ENCODE measurements around the gene GRK3.

Gene GRK3

DNA sequence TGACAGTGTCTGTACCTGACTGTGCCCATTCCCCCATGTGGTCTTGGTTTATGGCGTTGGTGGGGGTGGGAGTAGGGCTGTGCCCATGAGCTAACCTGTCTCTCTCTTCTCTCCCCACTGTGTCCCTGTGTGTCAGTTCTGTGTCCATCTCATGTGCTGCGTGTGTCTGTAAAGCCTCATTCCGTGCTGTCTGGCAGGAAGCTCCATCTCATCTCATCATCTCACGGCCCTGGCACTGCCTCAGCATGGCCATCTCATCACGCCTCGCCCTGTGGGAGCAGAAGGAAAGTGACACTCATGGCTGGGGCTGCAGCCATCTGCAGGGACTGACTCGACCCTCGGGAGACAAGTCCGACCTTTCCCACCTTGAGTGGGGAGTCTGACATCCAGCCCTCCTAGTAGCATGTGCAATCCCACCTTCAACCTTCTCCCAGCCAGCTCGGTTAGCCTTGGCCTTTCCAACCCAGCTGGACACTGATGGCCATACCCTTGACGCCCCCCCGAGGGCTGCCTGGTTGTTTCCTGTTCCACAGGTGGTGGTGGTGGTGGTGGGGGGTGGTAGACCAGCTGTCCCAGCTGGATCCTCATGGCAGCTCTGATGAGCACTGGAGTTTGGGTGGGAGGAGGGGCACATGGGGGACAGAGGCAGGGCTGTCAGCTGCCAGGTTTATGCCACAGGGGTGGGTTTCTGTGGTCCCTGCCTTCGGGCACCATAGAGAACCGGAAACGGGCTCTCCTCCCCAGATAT, 196.5 kb downstream of the GRK3 start:
- DNase-seq (ENCODE audit: low read depth in 1 of 2, low spot score in 1 of 2), result no peak
- Histone ChIP-seq H3K27me3 (ENCODE audit: insufficient read depth, poor library complexity, severe bottlenecking) (no peaks in the 10 kb centered on the region), H3K27ac (replicated peaks) (no peak overlapping the region), H3K4me3 (replicated peaks; ENCODE audit: insufficient read depth, low read length) (no peak overlapping the region)
- no peak for TF ChIP-seq GABPA (IDR thresholded peaks at IDR 0.05; ENCODE audit: low read depth)
- no peak for TF ChIP-seq SPI1 (IDR thresholded peaks at IDR 0.05; ENCODE audit: borderline replicate concordance, low read depth)
- TF ChIP-seq, protein P1, sequence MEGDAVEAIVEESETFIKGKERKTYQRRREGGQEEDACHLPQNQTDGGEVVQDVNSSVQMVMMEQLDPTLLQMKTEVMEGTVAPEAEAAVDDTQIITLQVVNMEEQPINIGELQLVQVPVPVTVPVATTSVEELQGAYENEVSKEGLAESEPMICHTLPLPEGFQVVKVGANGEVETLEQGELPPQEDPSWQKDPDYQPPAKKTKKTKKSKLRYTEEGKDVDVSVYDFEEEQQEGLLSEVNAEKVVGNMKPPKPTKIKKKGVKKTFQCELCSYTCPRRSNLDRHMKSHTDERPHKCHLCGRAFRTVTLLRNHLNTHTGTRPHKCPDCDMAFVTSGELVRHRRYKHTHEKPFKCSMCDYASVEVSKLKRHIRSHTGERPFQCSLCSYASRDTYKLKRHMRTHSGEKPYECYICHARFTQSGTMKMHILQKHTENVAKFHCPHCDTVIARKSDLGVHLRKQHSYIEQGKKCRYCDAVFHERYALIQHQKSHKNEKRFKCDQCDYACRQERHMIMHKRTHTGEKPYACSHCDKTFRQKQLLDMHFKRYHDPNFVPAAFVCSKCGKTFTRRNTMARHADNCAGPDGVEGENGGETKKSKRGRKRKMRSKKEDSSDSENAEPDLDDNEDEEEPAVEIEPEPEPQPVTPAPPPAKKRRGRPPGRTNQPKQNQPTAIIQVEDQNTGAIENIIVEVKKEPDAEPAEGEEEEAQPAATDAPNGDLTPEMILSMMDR (IDR thresholded peaks at IDR 0.05; ENCODE audit: insufficient read depth, low read length), result no peak
- no peak for TF ChIP-seq POLR2AphosphoS5 (IDR thresholded peaks at IDR 0.05; ENCODE audit: low read depth)
- TF ChIP-seq, protein P2, sequence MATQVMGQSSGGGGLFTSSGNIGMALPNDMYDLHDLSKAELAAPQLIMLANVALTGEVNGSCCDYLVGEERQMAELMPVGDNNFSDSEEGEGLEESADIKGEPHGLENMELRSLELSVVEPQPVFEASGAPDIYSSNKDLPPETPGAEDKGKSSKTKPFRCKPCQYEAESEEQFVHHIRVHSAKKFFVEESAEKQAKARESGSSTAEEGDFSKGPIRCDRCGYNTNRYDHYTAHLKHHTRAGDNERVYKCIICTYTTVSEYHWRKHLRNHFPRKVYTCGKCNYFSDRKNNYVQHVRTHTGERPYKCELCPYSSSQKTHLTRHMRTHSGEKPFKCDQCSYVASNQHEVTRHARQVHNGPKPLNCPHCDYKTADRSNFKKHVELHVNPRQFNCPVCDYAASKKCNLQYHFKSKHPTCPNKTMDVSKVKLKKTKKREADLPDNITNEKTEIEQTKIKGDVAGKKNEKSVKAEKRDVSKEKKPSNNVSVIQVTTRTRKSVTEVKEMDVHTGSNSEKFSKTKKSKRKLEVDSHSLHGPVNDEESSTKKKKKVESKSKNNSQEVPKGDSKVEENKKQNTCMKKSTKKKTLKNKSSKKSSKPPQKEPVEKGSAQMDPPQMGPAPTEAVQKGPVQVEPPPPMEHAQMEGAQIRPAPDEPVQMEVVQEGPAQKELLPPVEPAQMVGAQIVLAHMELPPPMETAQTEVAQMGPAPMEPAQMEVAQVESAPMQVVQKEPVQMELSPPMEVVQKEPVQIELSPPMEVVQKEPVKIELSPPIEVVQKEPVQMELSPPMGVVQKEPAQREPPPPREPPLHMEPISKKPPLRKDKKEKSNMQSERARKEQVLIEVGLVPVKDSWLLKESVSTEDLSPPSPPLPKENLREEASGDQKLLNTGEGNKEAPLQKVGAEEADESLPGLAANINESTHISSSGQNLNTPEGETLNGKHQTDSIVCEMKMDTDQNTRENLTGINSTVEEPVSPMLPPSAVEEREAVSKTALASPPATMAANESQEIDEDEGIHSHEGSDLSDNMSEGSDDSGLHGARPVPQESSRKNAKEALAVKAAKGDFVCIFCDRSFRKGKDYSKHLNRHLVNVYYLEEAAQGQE (IDR thresholded peaks at IDR 0.05; ENCODE audit: insufficient replicate concordance, low read depth), result no peak

DNA sequence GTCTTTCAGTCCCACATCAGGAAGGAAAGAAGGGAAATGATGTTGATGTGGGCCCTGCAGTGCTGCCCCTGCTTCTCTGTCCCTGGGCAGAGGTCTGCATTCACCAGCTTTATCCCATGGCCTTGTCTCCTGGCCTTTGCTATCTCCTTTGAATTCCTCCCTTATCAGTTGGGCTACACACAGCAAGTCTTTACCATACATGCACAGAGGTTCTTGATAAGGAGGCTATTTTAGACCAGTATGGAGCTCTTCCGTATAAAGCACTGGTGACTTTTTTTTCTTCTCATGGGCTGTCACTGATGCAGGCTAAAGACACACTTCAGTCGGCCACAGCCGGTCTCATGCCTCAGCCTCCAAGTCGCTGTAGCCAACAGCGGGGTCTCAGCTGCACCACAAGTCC, 197.7 kb downstream of the GRK3 start:
- no peaks in the 10 kb centered on the region for H3K27me3 ChIP-seq (ENCODE audit: insufficient read depth, poor library complexity, severe bottlenecking)
- no peak overlapping the region for H3K27ac ChIP-seq (replicated peaks)
- H3K4me3 ChIP-seq (replicated peaks; ENCODE audit: insufficient read depth, low read length), result no peak overlapping the region
- no peak for DNase-seq (ENCODE audit: low read depth in 1 of 2, low spot score in 1 of 2)
- TF ChIP-seq, protein P1 (IDR thresholded peaks at IDR 0.05; ENCODE audit: insufficient read depth, low read length), result no peak
- TF ChIP-seq, protein P2 (IDR thresholded peaks at IDR 0.05; ENCODE audit: insufficient replicate concordance, low read depth), result no peak
- TF ChIP-seq SPI1 (IDR thresholded peaks at IDR 0.05; ENCODE audit: borderline replicate concordance, low read depth) (no peak), GABPA (IDR thresholded peaks at IDR 0.05; ENCODE audit: low read depth) (no peak), POLR2AphosphoS5 (IDR thresholded peaks at IDR 0.05; ENCODE audit: low read depth) (no peak)

DNA sequence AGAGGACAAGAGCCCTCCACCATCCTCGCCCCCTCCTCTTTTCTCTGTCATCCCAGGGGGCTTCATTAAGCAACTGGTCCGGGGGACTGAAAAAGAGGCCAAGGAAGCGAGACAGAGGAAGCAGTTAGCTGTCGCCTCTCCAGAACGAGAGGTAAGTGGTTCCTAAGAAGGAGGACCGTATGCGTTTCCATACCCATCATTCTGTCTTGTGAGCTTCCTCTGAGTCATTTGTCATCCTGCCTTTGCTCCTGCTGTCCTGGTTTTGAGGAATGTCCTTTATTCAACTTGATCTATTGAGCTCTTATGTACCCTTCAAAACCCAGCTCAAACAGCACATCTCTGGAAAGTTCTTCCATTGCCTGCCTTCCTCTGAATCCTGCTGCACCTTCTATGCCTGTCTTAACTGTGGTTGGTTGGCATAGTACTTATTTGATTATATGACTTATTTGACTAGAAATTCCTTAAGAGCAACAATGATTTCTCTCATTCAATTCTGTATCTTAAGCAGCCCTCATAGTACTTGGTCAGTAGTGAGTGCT, 198.8 kb downstream of the GRK3 start:
- H3K27ac ChIP-seq (replicated peaks), result no peak overlapping the region
- TF ChIP-seq GABPA (IDR thresholded peaks at IDR 0.05; ENCODE audit: low read depth) (no peak), SPI1 (IDR thresholded peaks at IDR 0.05; ENCODE audit: borderline replicate concordance, low read depth) (no peak), POLR2AphosphoS5 (IDR thresholded peaks at IDR 0.05; ENCODE audit: low read depth) (no peak)
- TF ChIP-seq, protein P2 (IDR thresholded peaks at IDR 0.05; ENCODE audit: insufficient replicate concordance, low read depth), result no peak
- TF ChIP-seq, protein P1 (IDR thresholded peaks at IDR 0.05; ENCODE audit: insufficient read depth, low read length), result no peak
- no peak overlapping the region for H3K4me3 ChIP-seq (replicated peaks; ENCODE audit: insufficient read depth, low read length)
- no peak for DNase-seq (ENCODE audit: low read depth in 1 of 2, low spot score in 1 of 2)
- H3K27me3 ChIP-seq (ENCODE audit: insufficient read depth, poor library complexity, severe bottlenecking), result no peaks in the 10 kb centered on the region
